KMS-11 (cell line): ENCODE results near the gene IPP.

Source experiments
- H2AFZ ChIP-seq: fragments of 200-600 bp; sonication (generic); 2 replicates; pipeline ENCODE4 v1.6.1; 2016; ENCODE audit warnings: antibody characterized with exemption, mixed run types, low read depth
- H3K27ac ChIP-seq: fragments of 200-600 bp; sonication (generic); 2 replicates; pipeline ENCODE4 v1.6.1; 2016; ENCODE audit warnings: mild to moderate bottlenecking, mixed run types
- H3K27me3 ChIP-seq: fragments of 200-600 bp; sonication (generic); 2 replicates; pipeline ENCODE4 v1.6.1; 2017; ENCODE audit warnings: mild to moderate bottlenecking, low read depth, mixed run types, moderate library complexity; ENCODE audit not compliant: insufficient read depth
- H3K36me3 ChIP-seq: fragments of 200-600 bp; sonication (generic); 2 replicates; pipeline ENCODE4 v1.6.1; 2017; ENCODE audit warnings: mild to moderate bottlenecking, mixed run types; ENCODE audit not compliant: insufficient read depth
- H3K4me1 ChIP-seq: fragments of 200-600 bp; sonication (generic); 2 replicates; pipeline ENCODE4 v1.6.1; 2016; ENCODE audit warnings: mild to moderate bottlenecking, low read depth, mixed run types; ENCODE audit not compliant: poor library complexity, severe bottlenecking
- H3K4me2 ChIP-seq: fragments of 200-600 bp; sonication (generic); 2 replicates; pipeline ENCODE4 v1.7.0; 2016; ENCODE audit warnings: mild to moderate bottlenecking, mixed run types
- H3K4me3 ChIP-seq: fragments of 200-600 bp; sonication (generic); IDR thresholded peaks from 2 replicates; pipeline ENCODE4 v1.6.1; 2017; ENCODE audit warnings: low read depth, low read length, mixed read lengths; ENCODE audit not compliant: insufficient read depth
- H3K79me2 ChIP-seq: fragments of 200-600 bp; sonication (generic); 2 replicates; pipeline ENCODE4 v1.6.1; 2016; ENCODE audit warnings: low read depth, mixed run types; ENCODE audit not compliant: insufficient read depth
- H3K9ac ChIP-seq: fragments of 200-600 bp; sonication (generic); 2 replicates; pipeline ENCODE4 v1.6.1; 2016; ENCODE audit warnings: mild to moderate bottlenecking, mixed run types
- H4K20me1 ChIP-seq: fragments of 200-600 bp; sonication (generic); 2 replicates; pipeline ENCODE4 v1.6.1; 2016; ENCODE audit warnings: mild to moderate bottlenecking, mixed run types; ENCODE audit not compliant: insufficient read depth
- TF ChIP-seq, protein P1 (sequence below): fragments of 200-600 bp; sonication (generic); conservative IDR thresholded peaks from 2 replicates; pipeline ENCODE4 v1.6.1; 2017; ENCODE audit warnings: low read depth, mild to moderate bottlenecking, antibody characterized with exemption, low read length, moderate library complexity, mixed read lengths

Gene IPP

DNA sequence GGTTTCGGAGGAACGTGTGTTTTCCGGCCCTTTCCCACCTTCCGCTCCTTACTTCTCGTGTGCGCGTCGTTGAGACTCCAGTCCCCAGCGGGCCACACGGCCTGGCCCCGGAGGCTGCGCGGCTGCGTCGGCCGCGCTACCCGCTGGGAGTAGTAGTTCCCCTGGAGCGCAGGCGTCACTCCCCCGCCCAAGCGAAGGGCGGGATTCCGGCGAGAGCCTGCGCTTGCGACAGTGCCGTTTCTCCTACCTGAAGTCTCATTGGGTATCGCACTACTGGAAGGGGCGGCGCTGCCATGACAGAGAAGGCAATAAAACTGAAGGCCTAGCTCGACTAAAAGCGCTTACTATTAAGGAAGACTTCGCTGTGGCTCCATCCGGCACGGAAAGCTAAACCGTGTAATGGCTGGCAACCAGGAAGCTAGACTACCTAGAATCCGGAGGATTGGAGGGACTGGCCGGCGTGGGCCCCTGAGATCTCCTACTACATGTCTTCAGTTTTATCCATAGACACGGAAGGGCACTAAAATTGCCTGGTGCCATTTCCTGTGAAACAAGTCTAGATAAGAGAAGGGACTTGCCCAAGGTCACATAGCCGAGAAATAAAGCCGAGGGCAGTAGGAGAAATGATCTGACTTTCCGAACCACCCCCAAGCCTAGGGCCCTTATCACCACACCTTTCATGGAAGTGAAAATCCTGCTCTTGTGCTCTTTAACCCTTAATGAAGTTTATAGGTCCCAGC lies 63.3 kb downstream of the IPP start:
- peak overlapping the region; percentile 50 for H3K4me3 ChIP-seq
- peaks cover 10% of the 10 kb centered on the region; the same call in 1 of the 2 replicates for H4K20me1 ChIP-seq
- H3K9ac ChIP-seq: peak overlapping the region; percentile 83
- peaks cover 72% of the 10 kb centered on the region for H3K79me2 ChIP-seq
- TF ChIP-seq, protein P1, sequence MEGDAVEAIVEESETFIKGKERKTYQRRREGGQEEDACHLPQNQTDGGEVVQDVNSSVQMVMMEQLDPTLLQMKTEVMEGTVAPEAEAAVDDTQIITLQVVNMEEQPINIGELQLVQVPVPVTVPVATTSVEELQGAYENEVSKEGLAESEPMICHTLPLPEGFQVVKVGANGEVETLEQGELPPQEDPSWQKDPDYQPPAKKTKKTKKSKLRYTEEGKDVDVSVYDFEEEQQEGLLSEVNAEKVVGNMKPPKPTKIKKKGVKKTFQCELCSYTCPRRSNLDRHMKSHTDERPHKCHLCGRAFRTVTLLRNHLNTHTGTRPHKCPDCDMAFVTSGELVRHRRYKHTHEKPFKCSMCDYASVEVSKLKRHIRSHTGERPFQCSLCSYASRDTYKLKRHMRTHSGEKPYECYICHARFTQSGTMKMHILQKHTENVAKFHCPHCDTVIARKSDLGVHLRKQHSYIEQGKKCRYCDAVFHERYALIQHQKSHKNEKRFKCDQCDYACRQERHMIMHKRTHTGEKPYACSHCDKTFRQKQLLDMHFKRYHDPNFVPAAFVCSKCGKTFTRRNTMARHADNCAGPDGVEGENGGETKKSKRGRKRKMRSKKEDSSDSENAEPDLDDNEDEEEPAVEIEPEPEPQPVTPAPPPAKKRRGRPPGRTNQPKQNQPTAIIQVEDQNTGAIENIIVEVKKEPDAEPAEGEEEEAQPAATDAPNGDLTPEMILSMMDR: no peak
- peak overlapping the region; percentile 76 for H3K4me2 ChIP-seq
- peak overlapping the region; percentile 70; the same call in 1 of the 2 replicates for H2AFZ ChIP-seq
- H3K36me3 ChIP-seq: no peaks in the 10 kb centered on the region
- peaks cover 26% of the 10 kb centered on the region for H3K4me1 ChIP-seq
- no peaks in the 10 kb centered on the region for H3K27me3 ChIP-seq
- H3K27ac ChIP-seq: peak overlapping the region; percentile 89

DNA sequence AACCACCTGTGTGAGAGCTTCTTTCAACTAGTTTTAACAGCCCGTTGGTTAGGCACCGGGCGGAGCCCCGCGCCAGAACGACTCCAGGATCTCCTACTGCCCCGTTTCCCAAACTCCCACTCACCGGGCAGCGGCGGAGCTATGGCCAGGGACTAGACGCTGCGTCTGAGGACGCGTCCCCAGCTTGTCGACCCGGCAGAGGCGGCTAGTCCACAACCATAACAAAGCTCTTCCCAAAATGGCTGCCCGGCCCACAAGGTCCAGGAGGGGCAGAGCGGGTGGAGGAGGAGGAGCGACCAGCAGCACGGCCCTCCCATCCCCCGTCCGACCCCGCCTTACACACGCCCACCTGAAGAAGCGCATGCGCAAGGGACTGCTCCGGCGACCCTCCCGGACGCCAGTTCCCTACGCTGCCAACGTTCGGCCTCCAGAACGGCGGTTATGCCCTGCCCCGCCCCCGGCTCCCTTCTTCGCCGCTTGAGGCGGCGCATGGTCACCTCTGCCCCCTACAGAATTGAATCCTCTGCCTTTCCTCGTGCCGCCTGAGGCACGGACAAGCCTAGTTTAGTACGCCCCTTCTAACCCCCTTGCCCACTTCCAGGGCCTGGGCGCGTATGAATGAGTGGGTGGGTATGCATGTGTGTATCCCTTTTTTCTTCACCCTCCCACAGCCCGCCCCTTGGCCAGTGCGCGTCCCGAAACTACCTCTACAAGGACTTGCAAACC lies 64.0 kb downstream of the IPP start, which contains the start of gene GPBP1L1:
GPBP1L1 (minus strand) TSS at position 246 of the 726 bp plus-strand sequence. CDS start 27,446 bp downstream, outside the sequence.
- Histone ChIP-seq H2AFZ (peak within 1 kb of the TSS; percentile 70), H4K20me1 (peaks cover 14% of the 10 kb centered on the region; the same call in 1 of the 2 replicates), H3K36me3 (no peaks in the 10 kb centered on the region), H3K27ac (peak within 1 kb of the TSS; percentile 89), H3K4me1 (peaks cover 33% of the 10 kb centered on the region), H3K9ac (peak within 1 kb of the TSS; percentile 83), H3K4me2 (peak within 1 kb of the TSS; percentile 98), H3K27me3 (no peaks in the 10 kb centered on the region), H3K79me2 (peaks cover 79% of the 10 kb centered on the region), H3K4me3 (peak within 1 kb of the TSS; percentile 81)
- TF ChIP-seq, protein P1: no peak

DNA sequence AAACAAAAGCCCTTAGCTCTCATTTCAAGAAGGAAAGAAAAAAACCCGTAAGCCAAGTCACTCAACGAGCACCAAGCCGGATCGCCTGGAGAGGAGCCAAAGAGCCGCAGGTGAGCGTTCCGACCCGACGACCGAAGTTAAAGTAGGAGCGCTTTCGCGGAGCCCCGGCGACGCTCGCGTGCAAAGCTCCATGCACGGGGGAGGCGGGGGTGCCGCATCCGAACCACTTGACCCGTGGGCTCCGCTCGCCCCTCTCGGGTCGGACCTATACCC lies 64.5 kb downstream of the IPP start:
- Histone ChIP-seq H3K4me1 (peaks cover 38% of the 10 kb centered on the region), H3K9ac (peak overlapping the region; percentile 83), H3K4me3 (peak overlapping the region; percentile 81), H2AFZ (peak overlapping the region; percentile 68), H3K4me2 (peak overlapping the region; percentile 98; the same call in 1 of the 2 replicates), H4K20me1 (peaks cover 19% of the 10 kb centered on the region; the same call in 1 of the 2 replicates), H3K36me3 (no peaks in the 10 kb centered on the region), H3K27ac (peak overlapping the region; percentile 89), H3K27me3 (no peaks in the 10 kb centered on the region), H3K79me2 (peaks cover 81% of the 10 kb centered on the region)
- TF ChIP-seq, protein P1: no peak

DNA sequence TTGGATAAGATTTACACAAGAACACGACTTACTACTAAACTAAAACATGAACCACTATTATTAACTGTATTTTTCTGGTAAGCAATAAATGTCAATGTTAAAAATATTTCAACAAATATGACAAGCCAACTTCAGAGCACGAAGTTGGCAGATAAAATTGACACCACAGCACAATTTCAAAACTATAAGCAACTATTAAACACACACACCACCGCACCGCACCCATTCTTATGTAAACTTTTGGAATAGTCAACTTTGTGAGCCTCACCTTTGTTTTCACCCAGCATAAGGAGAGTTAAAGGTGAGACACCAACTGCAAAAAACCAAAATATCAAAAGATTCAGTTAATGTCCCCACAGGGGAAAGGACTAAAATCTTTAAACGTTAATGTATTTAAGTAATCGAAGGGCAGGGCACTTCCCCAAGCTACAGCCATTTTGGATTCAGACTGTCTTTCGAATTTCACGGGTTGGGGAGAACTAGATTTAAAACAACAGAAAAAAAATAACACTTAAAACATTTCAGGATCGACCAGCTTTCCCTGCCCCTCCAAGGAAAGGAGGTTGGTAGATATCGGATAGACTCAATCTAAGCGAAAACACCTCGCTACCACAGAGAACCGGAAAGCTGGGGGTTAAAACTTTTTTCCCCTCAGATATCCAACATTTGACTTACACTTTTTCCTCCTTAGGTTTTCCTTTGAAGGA lies 65.0 kb downstream of the IPP start:
- Histone ChIP-seq H3K4me3 (peak overlapping the region; percentile 81), H3K79me2 (peaks cover 82% of the 10 kb centered on the region), H3K27ac (peak overlapping the region; percentile 89), H4K20me1 (peaks cover 20% of the 10 kb centered on the region; the same call in 1 of the 2 replicates), H3K9ac (peak overlapping the region; percentile 83), H3K27me3 (no peaks in the 10 kb centered on the region), H3K4me1 (peaks cover 43% of the 10 kb centered on the region), H2AFZ (peak overlapping the region; percentile 68; the same call in 1 of the 2 replicates), H3K4me2 (peak overlapping the region; percentile 98), H3K36me3 (no peaks in the 10 kb centered on the region)
- TF ChIP-seq, protein P1: no peak
